ENCODE results near the gene FFAR2.
"Not testable (repeated sequence)": the region's sequence is repeated elsewhere in the genome, so short reads cannot be mapped to it uniquely, and the experiment has no call there.

The FFAR2 gene

GRCh38 chr19:35458192-35458591 lies 10.1 kb downstream of the FFAR2 start:
- DNase-seq: no peak

DNA sequence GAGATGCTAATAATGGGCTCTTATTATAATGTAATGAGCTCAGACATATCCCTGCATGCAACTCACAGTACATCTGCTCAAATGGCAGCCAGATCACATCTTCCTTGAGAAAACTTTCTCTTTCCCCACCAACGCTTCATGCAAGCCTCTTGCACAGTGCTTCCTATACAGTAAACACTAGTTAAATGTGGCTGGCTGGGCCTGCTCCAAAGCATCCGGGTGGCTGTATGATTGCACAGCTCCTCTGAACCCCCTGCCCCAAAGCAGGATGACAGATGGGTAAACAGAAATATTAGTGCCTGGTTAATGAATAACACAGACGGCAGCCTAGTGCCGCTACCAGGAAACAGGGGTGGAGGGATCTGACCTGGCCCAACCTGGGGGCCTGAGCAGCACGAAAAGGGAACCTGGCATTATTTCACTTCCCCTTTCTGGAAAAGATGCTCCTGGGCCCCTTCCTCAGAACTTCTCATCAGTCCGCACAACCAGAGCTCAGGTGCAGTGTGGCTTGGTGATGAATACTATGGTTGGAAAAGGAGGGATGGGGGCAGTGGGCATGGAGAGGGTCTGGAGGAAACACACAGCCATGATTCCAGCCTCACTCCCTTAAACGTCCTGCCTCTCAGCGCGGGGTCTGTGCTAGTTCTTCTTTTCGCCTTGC lies 10.8 kb downstream of the FFAR2 start:
- DNase-seq: peak in 1 of 2 donors; percentile 54

- DNase-seq: no peak
Observed at GRCh38 chr19:35459414-35460082, 11.5 kb downstream of the FFAR2 start.

DNA sequence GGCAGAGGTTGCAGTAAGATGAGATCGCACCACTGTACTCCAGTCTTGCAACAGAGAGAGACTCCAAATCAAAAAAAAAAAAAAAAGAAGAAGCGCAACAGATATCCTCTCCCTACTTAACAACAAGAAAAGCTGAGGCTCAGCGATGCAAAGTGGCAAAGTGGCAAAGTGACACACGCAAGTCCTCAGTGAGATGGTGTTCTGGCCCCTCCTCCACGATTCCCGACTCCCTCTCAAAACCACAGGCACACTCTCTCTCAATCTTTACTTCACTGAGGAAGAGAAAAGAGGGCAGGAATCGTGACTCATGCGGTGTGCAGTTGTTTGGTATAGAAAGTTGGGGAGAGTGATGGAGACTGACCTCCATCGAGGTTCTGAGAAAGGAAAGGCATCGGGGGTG lies 12.6 kb downstream of the FFAR2 start:
- DNase-seq: peak in 1 of 2 donors; percentile 37

GRCh38 chr19:35461060-35461459 lies 13.0 kb downstream of the FFAR2 start:
- no peak for DNase-seq

DNA sequence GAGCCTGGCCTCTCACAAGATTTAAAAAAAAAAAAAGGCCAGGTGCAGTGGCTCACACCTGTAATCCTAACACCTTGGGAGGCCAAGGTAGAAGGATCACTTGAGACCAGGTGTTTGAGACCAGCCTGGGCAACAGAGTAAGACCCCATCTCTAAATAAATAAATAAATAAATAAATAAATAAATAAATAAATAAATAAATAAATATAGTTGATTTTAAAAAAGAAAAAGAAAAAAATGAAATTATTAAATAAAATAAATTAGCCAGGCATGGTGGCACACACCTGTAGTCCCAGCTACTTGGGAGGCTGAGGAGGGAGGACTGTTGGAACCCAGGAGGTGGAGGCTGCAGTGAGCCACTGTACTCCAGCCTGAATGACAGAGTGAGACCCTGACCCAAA lies 13.7 kb downstream of the FFAR2 start:
- not testable (repeated sequence) for DNase-seq

DNA sequence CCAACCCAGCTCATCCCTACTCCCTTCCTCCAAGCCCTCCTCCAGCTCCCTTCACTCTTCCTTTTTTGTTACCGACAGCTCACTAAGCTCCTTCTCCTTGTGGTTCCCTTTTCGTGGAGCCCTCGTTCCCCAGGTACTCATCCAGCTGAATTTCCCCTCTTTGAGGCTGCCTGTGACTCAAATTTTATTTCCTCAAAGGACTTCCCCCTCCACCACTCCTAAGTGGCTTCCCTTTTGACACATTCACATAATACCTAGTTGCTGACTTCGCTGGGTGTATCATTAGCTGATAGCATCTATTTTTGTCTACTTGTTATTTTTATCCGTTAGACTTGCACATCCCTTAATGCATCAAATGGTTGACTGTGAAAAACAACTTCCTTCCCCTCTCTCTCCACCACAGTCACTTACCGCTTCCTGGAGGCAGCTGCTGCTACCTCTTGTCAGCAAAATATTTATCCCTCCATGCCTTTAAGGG lies 14.5 kb downstream of the FFAR2 start:
- peak; percentile 71 to 80 for DNase-seq

GRCh38 chr19:35462956-35463355 lies 14.9 kb downstream of the FFAR2 start:
- DNase-seq: not testable (repeated sequence)

DNA sequence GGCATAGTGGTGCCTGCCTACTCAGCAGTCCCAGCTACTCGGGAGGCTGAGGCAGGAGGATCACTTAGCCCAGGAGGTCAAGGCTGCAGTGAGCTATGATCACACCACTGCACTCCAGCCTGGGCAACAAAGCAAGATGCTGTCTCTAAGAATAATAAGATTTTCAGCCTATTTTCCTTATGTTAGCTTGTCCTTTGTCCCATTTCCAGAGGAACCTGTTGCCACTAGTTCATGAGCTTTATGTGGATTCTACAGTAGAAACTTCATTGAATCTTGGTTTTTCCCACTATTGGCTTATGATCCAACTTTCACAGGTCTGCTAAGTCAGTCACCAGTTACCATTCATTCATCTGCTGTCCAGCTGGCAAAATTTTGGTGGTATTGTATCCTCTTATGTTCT lies 18.2 kb downstream of the FFAR2 start:
- DNase-seq: no peak

DNA sequence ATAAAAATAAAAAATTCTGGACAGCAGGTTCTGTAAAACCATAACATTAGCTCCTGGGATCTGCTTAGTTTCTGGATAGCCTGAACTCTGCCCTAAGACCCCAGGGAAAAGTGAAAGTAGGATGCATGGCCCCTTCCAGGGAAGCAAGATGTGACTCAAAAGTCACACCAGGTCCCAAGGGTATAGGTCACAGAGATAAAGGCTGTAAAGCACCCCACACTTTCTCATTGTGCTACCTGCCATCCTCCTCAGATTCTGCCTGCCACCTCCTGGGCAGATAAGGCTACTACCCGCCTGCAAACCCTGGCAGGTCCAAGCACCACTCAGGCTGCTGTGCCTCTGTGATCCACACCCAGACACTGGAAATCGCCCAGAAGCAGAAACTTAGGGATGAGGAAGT lies 20.6 kb downstream of the FFAR2 start:
- DNase-seq: peak; percentile 73 to 79

DNA sequence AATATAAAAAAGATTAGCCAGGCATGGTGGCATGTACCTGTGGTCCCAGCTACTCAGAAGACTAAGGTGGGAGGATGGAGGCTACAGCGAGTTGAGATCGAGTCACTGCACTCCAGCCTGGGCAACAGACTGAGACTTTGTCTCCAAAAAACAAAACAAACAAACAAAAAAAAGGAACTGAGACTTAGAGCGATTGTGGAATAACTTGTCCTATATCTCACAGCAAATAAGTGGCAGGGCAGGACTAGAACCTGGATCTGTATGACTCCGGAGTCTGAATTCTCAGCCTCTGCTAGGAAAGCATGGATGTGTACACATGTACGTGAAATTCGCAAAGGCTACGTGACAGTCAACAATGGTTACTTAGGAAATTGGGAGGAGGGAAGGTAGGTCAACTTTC lies 22.1 kb downstream of the FFAR2 start:
- DNase-seq: no peak

GRCh38 chr19:35471075-35471474 lies 23.0 kb downstream of the FFAR2 start:
- DNase-seq: not testable (repeated sequence)

GRCh38 chr19:35471946-35472345 lies 23.9 kb downstream of the FFAR2 start:
- DNase-seq: no peak

GRCh38 chr19:35474104-35474503 lies 26.0 kb downstream of the FFAR2 start:
- DNase-seq: no peak

DNA sequence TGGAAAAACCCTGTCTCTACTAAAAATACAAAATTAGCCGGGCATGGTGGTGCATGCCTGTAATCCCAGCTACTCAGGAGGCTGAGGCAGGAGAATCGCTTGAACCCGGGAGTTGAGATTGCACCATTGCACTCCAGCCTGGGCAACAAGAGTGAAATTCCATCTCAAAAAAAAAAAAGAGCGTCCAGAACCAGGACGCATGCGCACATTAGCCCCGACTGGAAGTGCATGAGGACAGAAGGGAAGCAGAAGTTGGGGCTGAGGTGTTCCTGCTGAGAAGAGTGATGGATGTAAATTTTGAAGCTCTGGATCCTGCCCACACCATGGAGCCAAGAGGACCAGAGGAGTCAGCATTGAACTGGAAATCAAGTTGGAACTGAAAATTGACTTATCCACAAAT lies 26.5 kb downstream of the FFAR2 start:
- not testable (repeated sequence) for DNase-seq

DNA sequence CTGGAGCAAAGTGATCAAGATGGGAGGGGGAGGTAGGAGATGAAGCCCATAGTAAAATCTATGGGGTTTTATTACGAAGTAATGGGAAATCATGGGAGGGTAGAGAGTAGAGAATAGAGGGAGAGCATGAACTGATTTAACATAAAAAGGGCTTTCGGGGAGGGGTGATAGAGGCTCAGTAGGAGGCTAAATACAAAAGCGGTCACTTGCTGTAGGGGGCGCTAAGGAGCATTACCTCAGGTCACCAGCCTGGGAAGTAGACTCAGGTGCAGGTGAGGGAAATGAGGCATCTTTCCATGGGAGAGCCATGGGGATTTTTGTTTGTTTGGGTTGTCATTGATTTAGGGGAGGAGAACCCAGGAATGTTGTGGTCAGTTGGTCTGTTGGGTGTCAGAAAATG lies 28.1 kb downstream of the FFAR2 start:
- DNase-seq: no peak

GRCh38 chr19:35478794-35479677 lies 31.0 kb downstream of the FFAR2 start:
- no peak for DNase-seq

- no peak for DNase-seq
Observed at GRCh38 chr19:35483089-35483488, 35.0 kb downstream of the FFAR2 start.

GRCh38 chr19:35484252-35485036 lies 36.4 kb downstream of the FFAR2 start:
- DNase-seq: peak in 1 of 2 donors; percentile 49

- DNase-seq: no peak
Observed at GRCh38 chr19:35486268-35486708, 38.2 kb downstream of the FFAR2 start.

GRCh38 chr19:35487656-35488182 lies 39.7 kb downstream of the FFAR2 start:
- DNase-seq: no peak

GRCh38 chr19:35488677-35489076 lies 40.6 kb downstream of the FFAR2 start:
- no peak for DNase-seq

Measured in CD4-positive, alpha-beta T cell treated with Interleukin-1 beta for 1 hour (primary cell).